GM19240 (cell line): Measurements from ENCODE around the gene CCDC6.
"Not testable (repeated sequence)": the region's sequence is repeated elsewhere in the genome, so short reads cannot be mapped to it uniquely, and the experiment has no call there.

ENCODE experiments used
- DNase-seq: peaks from one replicate; pipeline ENCODE4 v3.0.0; 2011; ENCODE audit warnings: low spot score; ENCODE audit not compliant: insufficient read length

CCDC6 gene

GRCh38 chr10:59905731-59906416, 482 bp downstream of the CCDC6 start:
- no peak for DNase-seq

- no peak for DNase-seq
Measured at GRCh38 chr10:59905066-59905730, 1.2 kb downstream of the CCDC6 start.

DNA sequence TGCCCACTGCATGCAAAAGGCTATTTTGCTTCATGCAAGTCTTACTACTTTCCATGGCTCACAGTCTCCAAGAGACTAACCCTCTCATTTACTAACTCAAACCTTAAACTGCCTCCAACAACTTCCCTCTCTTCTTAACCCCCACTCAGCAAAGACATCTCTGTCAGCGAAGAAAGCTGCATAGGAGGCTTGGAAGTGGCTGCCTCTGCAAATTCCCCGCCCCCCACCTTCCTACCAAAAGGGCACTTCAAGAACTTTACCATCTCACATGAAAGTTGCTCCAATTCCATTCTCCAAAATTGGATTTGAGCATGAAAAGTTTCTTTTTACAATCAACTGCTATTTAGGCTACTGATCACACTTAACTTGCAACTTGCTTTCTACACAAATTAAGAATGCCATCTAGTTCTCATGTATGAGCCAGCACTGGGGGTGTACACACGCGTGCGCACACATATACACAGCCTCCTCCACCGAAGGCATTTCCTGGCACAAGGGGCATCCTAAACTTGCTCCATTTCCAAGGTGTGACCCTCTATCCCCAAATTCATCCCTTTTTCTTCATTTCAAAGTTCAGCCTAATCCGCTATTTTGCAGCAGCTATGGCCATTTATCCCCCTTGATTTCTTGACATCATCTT, 1.8 kb downstream of the CCDC6 start:
- no peak for DNase-seq

GRCh38 chr10:59903871-59904270, 2.5 kb downstream of the CCDC6 start:
- DNase-seq: no peak

GRCh38 chr10:59902016-59902415, 4.3 kb downstream of the CCDC6 start:
- DNase-seq: no peak

- DNase-seq: no peak
Measured at GRCh38 chr10:59901470-59901869, 4.9 kb downstream of the CCDC6 start.

- no peak for DNase-seq
Measured at GRCh38 chr10:59900048-59900727, 6.2 kb downstream of the CCDC6 start.

GRCh38 chr10:59898125-59898835, 8.1 kb downstream of the CCDC6 start:
- no peak for DNase-seq

DNA sequence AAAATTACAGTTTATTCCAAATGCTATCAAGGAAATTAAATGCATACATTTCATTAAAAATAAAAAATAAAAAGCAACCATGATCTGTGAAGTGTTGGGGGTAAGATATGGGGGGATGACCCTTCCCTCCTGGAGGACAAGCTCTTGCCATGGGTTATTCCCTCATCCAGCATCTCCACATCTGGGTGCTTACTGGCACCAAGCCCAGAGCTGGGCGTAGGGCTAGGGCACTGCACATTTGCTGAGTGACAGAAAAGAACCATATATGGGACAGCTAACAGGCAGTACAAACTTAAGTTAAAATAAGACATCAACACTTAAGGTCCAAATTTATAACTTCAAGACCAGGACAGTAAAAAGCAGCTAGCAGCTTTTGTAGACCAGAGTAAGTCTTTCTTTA, 10.2 kb downstream of the CCDC6 start:
- DNase-seq: no peak

GRCh38 chr10:59895629-59896116, 10.7 kb downstream of the CCDC6 start:
- no peak for DNase-seq

DNA sequence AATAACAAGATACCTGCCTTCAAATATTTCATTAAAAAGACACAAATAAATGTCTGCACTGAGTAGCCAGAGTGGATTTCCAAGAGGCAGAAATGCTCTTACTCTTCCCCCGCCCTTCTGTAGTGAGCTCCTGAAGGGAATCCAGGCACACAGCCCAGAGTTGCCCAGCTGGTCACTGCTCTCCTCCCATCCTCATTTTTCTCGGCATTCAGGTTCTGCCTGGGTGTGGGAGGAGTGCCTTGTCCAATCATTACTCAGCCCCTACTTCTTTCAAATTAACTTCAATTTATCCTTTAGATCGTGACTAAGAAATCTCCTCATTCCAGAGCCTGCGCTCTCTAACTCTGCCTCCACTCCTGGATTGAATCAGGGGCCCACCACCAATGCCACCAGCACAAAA, 12.2 kb downstream of the CCDC6 start:
- DNase-seq: no peak

DNA sequence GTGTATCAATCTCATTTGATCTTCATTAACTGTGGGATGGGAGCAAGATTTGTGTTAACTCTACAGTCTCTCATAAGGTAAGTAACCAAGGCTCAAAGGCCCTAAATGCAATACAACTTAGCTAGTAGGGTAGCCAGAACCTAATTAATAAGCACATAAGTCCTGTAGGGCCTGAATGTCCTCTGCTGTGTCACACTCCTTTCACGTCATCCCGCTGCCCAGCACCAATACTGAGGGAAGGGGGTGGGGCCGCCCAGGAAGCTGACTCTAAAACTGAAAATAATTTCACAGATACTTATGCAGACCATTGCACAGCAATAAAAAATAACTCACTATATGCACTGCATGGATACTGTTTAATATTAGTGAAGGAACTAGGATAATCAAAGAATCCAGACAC, 13.7 kb downstream of the CCDC6 start:
- DNase-seq: no peak

DNA sequence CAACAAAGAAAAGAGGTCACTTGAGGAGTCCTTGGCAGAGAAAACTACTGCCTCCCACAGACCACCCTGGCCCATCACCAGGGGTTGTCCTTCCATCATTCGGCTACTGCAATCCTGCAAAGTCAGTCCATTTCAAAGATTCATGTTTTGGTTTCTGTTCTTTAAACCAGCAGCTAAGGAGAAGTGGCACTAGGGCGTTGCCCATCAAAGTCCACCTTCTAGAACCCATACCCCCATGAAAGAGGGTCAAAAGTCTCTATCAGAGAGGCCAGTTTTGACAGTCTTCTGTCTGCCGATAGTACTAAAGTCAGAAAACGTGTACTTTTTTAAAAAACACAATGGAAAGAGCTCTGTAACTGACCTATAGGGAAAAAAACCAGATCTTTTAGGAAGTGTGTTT, 14.4 kb downstream of the CCDC6 start:
- DNase-seq: no peak

DNA sequence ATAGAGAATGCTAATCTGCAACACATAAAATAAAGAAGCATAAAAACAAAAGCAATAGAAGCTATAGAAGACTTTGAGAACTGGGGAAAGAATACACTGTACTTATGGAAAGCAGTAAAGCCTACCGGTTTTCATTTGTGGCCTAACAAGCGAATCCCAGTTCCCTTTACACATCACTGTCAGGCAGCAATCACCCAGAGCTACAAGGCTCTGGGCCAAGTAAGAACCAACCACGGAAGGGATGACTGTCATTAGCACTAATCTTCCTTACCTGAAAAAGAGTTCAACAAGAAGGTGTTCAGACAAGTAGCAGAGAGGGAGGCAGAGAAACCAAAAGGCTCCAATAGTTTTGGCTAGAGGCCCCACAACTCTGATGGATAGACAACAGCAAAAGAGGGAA, 15.0 kb downstream of the CCDC6 start:
- no peak for DNase-seq

DNA sequence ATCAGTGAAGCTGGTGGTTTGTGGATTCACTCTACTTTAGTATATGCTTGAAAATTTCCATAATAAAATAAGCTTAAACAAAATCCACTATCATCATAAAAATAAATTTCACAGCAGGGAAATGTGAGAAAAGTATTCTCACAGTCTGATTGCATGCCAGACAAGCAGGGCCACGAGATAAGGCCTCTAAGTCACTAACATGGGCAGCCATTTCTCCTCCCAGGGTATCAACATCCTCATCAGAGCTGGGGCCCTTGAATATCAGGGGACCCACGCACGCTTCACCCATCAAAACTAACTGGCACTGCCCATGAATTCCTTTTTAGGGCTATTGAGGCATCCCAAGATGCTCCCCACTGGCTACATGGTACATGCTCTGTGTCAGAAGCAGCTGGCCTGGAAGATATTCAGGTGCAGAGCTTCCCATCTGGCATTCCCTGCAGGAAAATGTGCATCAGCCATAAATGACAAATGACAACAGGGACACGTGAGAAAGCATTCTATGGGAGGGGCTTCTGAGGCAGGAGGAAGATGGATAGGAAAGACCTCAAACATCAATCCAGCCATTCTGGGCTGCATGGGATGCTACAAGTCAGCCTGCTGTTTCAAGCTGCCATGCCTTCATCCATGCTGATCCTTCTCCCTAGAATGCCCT, 17.4 kb downstream of the CCDC6 start:
- DNase-seq: no peak

- DNase-seq: no peak
Measured at GRCh38 chr10:59887972-59888640, 18.2 kb downstream of the CCDC6 start.

GRCh38 chr10:59887006-59887405, 19.4 kb downstream of the CCDC6 start:
- DNase-seq: no peak

DNA sequence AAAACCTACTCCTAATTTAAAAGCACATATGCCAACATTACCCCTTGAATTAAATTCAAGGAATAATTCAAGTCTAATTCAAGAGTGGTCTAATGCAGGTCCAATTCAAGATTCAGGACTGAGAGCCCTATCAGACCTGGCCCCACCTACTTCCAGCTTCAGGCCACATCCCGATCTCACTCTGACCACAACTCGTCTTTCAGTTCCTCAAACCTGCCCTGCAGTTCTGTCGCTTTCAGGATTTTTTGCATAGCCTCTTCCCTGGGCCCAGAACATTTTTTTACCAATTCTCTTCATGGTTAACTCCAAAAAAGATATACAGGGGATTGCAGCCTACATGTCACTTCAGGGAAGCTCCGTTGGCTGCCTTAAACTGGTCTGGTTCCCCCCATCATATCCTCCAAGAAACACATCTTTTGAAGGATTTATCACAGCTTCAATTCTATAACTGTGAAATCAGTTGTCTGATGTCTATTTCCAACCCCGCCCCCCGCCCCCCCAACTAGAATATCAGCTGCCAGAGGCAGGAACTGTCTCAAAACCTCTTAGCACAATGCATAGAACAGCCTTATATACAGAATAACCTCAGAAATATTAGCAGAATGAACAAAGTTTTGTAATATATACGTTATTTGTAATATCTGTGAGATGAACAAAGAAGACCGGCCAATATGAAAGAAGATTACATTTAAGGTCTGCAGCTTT, 20.8 kb downstream of the CCDC6 start:
- DNase-seq: peak; percentile 68

DNA sequence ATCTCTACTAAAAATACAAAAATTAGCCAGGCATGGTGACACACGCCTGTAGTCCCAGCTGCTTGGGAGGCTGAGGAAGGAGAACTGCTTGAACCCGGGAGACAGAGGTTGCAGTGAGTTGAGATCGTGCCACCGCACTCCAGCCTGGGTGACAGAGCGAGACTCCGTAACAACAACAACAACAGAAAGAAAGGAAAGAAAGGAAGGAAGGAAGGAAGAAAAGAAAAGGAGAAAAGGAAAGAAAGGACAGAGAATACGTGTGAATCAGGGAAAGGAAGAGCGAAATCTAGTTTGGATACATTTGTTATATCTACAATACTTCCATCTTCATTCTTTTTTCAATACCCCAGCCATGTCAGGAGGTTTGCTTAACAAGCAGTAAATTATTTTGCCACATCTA, 21.5 kb downstream of the CCDC6 start:
- not testable (repeated sequence) for DNase-seq

DNA sequence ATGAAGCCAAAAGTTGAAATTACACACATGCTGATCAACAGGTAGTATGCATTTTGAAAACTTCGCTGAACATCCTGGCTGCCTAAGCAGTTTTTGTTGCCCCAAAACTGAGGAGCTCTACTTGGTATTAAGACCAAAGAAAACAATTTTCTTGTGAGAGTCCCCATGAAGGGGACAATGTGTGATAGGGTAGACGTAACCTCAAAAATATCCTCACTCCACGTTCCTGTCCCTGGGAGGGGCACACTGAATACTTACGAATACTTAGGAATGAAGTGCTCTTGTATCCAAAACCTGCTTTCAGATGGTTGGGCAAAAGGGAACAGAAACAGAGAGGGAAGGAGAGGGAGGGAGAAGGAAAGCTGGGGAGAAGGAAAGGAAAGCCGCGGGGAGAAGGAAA, 24.7 kb downstream of the CCDC6 start:
- no peak for DNase-seq
